Body of pancreas (tissue), 4 donors: ENCODE data around the gene DLGAP1. TPM values are rescaled to one million over a fixed set of nuclear protein-coding genes. Genes with fewer than 3 reads are reported as not detected.

ENCODE experiments used
- ATAC-seq: fragments of 150-250 bp; one replicate; pipeline ENCODE4 v1.9.1; 2016
- DNase-seq, 4 donors: peaks; one replicate each; pipeline ENCODE4 v3.0.0-alpha.2; 2019
- H3K27ac ChIP-seq, 4 donors: fragments of 200-600 bp; sonication (generic); 1 replicate in 3 of 4; 2 replicates in 1 of 4; pipeline versions ENCODE4 v1.5.1 to v1.6.1; 2016 to 2019; ENCODE audit warnings: mild to moderate bottlenecking in 1 of 4, mixed read lengths in 1 of 4, moderate library complexity in 1 of 4
- H3K27me3 ChIP-seq, 2 donors: fragments of 200-600 bp; sonication (generic); one replicate each; pipeline ENCODE4 v1.6.0; 2016; ENCODE audit warnings: mild to moderate bottlenecking in 1 of 2
- H3K36me3 ChIP-seq, 2 donors: fragments of 200-600 bp; sonication (generic); replicated peaks in 1 of 2; 2 replicates each; pipeline ENCODE4 v1.5.1; 2016; ENCODE audit warnings: low read depth in 2 of 2; ENCODE audit not compliant: insufficient read depth in 1 of 2
- H3K4me1 ChIP-seq: fragments of 200-600 bp; sonication (generic); one replicate; pipeline ENCODE4 v1.6.0; 2016
- H3K4me3 ChIP-seq, 2 donors: fragments of 200-600 bp; sonication (generic); 1 replicate in 1 of 2; 2 replicates in 1 of 2; pipeline ENCODE4 v1.5.1; 2016 to 2019
- H3K9me3 ChIP-seq, 3 donors: fragments of 200-600 bp; sonication (generic); 1 replicate in 2 of 3; 2 replicates in 1 of 3; pipeline ENCODE4 v1.5.1; 2016
- POLR2A ChIP-seq, 3 donors: fragments of 450-650 bp; IDR thresholded peaks; one replicate each; pipeline ENCODE4 v1.6.1; 2016; ENCODE audit warnings: antibody characterized with exemption in 3 of 3, mild to moderate bottlenecking in 2 of 3
- WGBS, 2 donors: methylation state at CpG; one replicate each; pipeline ENCODE4 v1.1.5; 2017; 5-methylcytosine and 5-hydroxymethylcytosine counted together
- intact Hi-C: fragments of 100-400 bp; cut with DNase I; formaldehyde crosslinking; loops from one replicate; pipeline ENCODE4 v1.15.1; 2023
- total RNA-seq, 2 donors: library from RNA; depleted of rRNA; stranded (reverse); fragments of >200 nt; gene quantifications; one replicate each; pipeline ENCODE4 v1.1.0, GENCODE V29; 2016
- TF ChIP-seq, protein P1 (sequence below), 7 experiments: fragments of 450-650 bp in 4 of 7; fragments of 200-600 bp in 3 of 7; sonication (generic) in 3 of 7; IDR thresholded peaks; one replicate each; pipeline ENCODE4 v1.5.1; 2016 to 2019; ENCODE audit warnings: antibody characterized with exemption in 7 of 7

Gene DLGAP1
- total RNA-seq, 2 donors from 2014 or later: 0.52 to 7.9 TPM

DNA sequence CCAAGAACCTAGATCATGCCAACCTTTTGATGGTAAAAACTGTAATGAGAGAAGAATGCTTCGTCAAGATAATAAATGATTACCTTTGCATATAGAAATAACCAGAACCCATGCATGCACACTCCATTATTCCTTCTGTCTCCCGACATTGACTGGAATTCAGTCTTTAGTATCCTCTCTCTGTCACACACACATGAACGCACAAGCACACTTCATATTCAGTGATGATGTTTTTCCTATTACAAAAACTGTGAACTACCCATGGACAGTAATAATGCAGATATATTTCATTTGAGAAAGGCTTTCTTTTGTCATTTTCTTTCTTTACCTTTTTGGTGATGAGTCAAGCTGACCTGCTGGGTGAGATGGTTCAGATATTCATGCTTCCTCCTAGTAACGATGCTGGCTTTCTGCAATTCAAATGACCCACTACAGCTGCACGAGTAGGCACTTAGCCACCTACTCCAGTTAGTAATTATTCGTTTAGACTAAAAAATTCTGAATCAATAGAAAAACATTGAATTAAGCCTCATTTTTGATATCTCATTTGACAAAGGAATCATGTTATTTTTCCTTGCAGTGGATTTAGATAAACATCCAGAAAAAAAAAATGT is 623.0 kb downstream of the DLGAP1 start:
- intact Hi-C loops: no loop called here
- no peaks in the 10 kb centered on the region for H3K36me3 ChIP-seq
- 50 to 55% methylated on average over 6 of the region's 6 CpGs for WGBS, 2 donors

DNA sequence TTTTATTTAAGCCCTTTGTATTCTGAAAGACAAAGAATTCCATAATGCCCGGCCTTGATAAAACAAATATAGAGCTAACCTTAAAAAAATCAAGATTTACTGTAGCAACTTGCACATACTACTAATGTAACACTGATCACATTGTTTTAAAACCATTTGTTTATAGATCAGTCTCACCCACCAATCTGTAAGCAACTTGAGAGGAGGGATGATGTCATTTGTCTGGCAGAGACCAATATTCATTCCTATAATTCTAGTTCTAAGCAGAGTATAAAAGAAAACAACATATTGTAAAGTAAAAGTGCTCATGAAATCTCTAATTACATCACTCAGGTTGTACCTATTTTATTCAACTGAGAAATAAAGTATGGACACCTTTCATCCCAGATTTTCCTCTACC is 624.5 kb downstream of the DLGAP1 start:
- Histone ChIP-seq H3K27ac (no peak overlapping the region), H3K9me3 (no peaks in the 10 kb centered on the region), H3K4me1 (no peaks in the 10 kb centered on the region), H3K4me3 (no peak overlapping the region), H3K36me3 (no peaks in the 10 kb centered on the region), H3K27me3 (no peaks in the 10 kb centered on the region)
- WGBS, 2 donors: 83 to 88% methylated on average over 1 of the region's 1 CpG
- DNase-seq (no peak), ATAC-seq (no peak)
- intact Hi-C loops: no loop called here
- no peak for TF ChIP-seq POLR2A (IDR thresholded peaks at IDR 0.05)
- TF ChIP-seq, protein P1, sequence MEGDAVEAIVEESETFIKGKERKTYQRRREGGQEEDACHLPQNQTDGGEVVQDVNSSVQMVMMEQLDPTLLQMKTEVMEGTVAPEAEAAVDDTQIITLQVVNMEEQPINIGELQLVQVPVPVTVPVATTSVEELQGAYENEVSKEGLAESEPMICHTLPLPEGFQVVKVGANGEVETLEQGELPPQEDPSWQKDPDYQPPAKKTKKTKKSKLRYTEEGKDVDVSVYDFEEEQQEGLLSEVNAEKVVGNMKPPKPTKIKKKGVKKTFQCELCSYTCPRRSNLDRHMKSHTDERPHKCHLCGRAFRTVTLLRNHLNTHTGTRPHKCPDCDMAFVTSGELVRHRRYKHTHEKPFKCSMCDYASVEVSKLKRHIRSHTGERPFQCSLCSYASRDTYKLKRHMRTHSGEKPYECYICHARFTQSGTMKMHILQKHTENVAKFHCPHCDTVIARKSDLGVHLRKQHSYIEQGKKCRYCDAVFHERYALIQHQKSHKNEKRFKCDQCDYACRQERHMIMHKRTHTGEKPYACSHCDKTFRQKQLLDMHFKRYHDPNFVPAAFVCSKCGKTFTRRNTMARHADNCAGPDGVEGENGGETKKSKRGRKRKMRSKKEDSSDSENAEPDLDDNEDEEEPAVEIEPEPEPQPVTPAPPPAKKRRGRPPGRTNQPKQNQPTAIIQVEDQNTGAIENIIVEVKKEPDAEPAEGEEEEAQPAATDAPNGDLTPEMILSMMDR (IDR thresholded peaks at IDR 0.05): no peak

More for the DNA sequence above, 623.0 kb downstream of the DLGAP1 start:
- ATAC-seq (no peak), DNase-seq (no peak)
- TF ChIP-seq POLR2A (IDR thresholded peaks at IDR 0.05): no peak
- TF ChIP-seq, protein P1 (IDR thresholded peaks at IDR 0.05): no peak
- H3K9me3 ChIP-seq: no peaks in the 10 kb centered on the region
- H3K27me3 ChIP-seq: no peaks in the 10 kb centered on the region
- H3K4me1 ChIP-seq: no peaks in the 10 kb centered on the region
- H3K4me3 ChIP-seq: no peak overlapping the region
- no peak overlapping the region for H3K27ac ChIP-seq

DNA sequence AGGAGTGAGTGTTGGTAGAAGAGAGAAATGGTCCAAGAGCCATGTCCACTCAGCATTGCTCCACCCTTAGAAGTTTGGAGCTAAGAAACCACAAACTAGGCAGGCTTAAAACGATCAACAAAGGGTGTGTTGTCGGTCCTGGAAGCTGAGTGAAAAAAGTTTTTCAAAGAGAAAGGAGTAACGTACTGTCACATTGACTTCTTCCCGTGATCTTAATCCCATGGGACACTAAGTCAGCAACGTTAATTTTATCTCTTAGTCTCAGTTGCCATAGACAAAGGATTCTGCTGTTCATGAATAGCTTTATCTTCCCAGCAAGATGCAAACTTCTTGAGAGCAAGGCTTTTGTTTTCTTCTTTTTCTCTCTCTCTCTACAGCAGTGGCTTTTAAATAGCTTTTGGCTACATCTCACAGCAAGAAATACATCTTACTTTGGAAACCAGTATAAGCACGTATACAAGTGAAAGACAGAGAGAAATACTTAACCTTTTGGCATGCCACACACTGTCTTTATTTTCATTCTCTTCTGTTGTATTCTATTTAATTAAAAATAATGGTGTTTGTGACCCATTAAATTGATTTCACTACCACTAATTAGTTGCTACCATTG is 627.8 kb downstream of the DLGAP1 start:
- no peak for TF ChIP-seq POLR2A (IDR thresholded peaks at IDR 0.05)
- TF ChIP-seq, protein P1 (IDR thresholded peaks at IDR 0.05): no peak
- WGBS, 2 donors: 42 to 51% methylated on average over 6 of the region's 6 CpGs
- no peaks in the 10 kb centered on the region for H3K9me3 ChIP-seq
- ATAC-seq: no peak
- H3K4me1 ChIP-seq: no peaks in the 10 kb centered on the region
- H3K4me3 ChIP-seq: no peak overlapping the region
- H3K27ac ChIP-seq: no peak overlapping the region
- intact Hi-C loops: no loop called here
- H3K36me3 ChIP-seq: no peaks in the 10 kb centered on the region
- no peaks in the 10 kb centered on the region for H3K27me3 ChIP-seq
- DNase-seq: no peak

DNA sequence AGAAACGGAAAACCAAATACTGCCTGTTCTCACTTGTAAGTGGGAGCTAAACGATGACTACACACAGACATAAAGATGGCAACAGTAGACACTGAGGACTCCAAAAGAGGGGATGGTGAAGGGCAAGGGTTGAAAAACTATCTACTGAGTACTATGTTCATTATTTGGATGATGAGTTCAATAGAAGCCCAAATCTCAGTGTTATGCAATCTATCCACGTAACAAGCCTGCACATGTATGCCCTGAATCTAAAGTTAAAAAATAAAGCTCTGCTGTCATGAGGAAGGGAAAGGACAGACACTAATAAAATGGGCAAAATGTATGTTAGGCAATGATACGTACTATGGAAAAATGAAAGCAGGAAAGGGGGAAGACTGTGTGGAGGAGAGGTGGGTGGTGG is 629.1 kb downstream of the DLGAP1 start:
- WGBS, 2 donors: 74 to 79% methylated on average over 4 of the region's 4 CpGs

More for the DNA sequence above, 629.1 kb downstream of the DLGAP1 start:
- TF ChIP-seq, protein P1 (IDR thresholded peaks at IDR 0.05): no peak
- TF ChIP-seq POLR2A (IDR thresholded peaks at IDR 0.05): no peak
- DNase-seq: no peak
- no peaks in the 10 kb centered on the region for H3K27me3 ChIP-seq
- no peak overlapping the region for H3K27ac ChIP-seq
- H3K9me3 ChIP-seq: no peaks in the 10 kb centered on the region
- H3K36me3 ChIP-seq: no peaks in the 10 kb centered on the region
- no peak for ATAC-seq
- H3K4me3 ChIP-seq: no peak overlapping the region
- intact Hi-C loops: no loop called here
- H3K4me1 ChIP-seq: no peaks in the 10 kb centered on the region
